Measurements from ENCODE around the gene DDX52.

DDX52 gene

GRCh38 chr17:37567538-37567937 lies 75.7 kb downstream of the DDX52 start:
- TF ChIP-seq CTCF (IDR thresholded peaks at IDR 0.05): no peak

- TF ChIP-seq CTCF (IDR thresholded peaks at IDR 0.05): no peak
Measured at GRCh38 chr17:37567137-37567536, 76.1 kb downstream of the DDX52 start.

DNA sequence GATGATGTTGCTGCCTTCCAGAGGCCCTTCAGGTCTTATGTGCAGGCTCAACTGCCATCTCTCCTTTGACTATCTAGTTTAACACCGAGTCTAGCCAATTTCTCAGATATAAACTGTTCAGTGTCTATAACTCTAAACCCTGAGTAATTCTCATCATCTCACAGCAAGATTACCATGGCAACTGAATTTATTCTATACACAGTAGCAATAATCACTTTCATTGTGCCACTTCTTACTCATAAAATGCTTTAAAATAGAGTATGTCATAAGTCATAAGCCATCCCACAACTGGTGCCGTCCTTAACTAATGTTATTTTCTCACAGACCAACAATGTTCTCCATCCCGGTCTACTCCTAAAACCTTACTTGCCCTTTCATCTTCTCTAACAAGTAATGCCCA lies 79.0 kb downstream of the DDX52 start:
- no peak for TF ChIP-seq CTCF (IDR thresholded peaks at IDR 0.05)

DNA sequence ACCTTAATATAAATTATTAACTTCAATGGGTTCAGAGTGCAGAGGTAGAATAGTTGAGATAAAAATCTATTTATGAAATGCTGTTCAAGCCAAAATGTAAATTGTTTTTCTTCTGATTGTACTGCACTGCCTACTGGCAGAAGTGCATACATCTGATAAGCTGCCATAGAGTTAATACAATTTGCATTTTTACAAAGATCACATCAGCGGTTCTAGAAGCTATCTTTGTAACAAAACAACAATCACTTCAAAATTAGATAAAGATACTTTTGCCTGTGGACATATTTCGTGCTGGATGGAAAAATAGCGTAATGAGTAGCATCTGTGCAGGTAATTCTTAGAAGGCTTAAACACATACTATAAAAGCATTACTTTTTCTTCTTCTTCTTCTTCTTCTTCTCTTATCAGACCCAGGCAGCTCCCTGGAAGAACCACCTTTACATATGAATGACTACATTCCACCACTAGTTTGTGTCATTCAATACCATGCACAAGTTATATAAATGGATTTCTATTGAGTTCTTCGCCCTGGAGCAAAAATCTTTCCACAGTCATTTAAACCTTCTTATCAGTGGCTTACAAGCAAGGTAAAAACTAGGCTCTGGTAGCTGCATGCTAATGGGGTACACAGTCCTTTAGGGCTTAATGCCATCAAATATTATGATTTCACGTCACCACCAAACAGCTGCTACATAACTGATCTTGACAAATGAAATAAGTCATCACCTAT lies 81.1 kb downstream of the DDX52 start:
- no peak for TF ChIP-seq CTCF (IDR thresholded peaks at IDR 0.05)

Measured in LNCAP (cell line).